Mucosa of descending colon (tissue), 3 donors: ENCODE data around the gene CCDC47. TPM values are rescaled to one million over a fixed set of nuclear protein-coding genes. Genes with fewer than 3 reads are reported as not detected.
"Not testable (repeated sequence)": the region's sequence is repeated elsewhere in the genome, so short reads cannot be mapped to it uniquely, and the experiment has no call there.

Experiments used
- ATAC-seq: fragments of 200-7000 bp; cut with Tn5 transposase; one replicate; pipeline ENCODE4 v1.9.1; 2020; ENCODE audit warnings: mild to moderate bottlenecking, moderate library complexity
- DNase-seq, 3 donors: peaks; one replicate each; pipeline ENCODE4 v3.0.0-alpha.2; 2020
- H3K36me3 ChIP-seq: fragments of 200-600 bp; one replicate; pipeline ENCODE4 v1.8.0; 2021; ENCODE audit warnings: low read depth, mild to moderate bottlenecking
- H3K4me1 ChIP-seq: fragments of 200-600 bp; one replicate; pipeline ENCODE4 v1.8.0; 2021; ENCODE audit warnings: low read depth, mild to moderate bottlenecking
- H3K4me3 ChIP-seq: fragments of 200-600 bp; one replicate; pipeline ENCODE4 v1.8.0; 2021; ENCODE audit warnings: mild to moderate bottlenecking
- H3K9me3 ChIP-seq: fragments of 200-600 bp; one replicate; pipeline ENCODE4 v1.8.0; 2021; ENCODE audit warnings: mild to moderate bottlenecking
- intact Hi-C, 2 donors: fragments of 100-400 bp; cut with DNase I in 1 of 2; cut with micrococcal nuclease in 1 of 2; formaldehyde crosslinking; loops; one replicate each; pipeline versions ENCODE4 v1.11.0 to v1.11.1; 2022; cut with DNase I, micrococcal nuclease
- total RNA-seq, 3 donors: library from RNA; stranded (reverse); fragmentation: NEBNext Ultra II Directional in 2 of 3; extraction: Animal tissue kit (Norgen Biotek cat#: 25700) in 2 of 3; gene quantifications; one replicate each; pipeline versions ENCODE4 v1.2.1 to v1.2.4, GENCODE V29; 2021 to 2023
- TF ChIP-seq, protein P1 (sequence below): fragments of 200-600 bp; IDR thresholded peaks from one replicate; pipeline ENCODE4 v1.8.0; 2022; ENCODE audit warnings: antibody characterized with exemption, mild to moderate bottlenecking
- donor health status: DM: no; HTN: no; CAD: no; lungs with moderate emphysema.
- donor health status: DM: no; HTN: no; CAD: no.
- donor health status: DM: no; HTN: yes; CAD: no.

CCDC47 gene
- total RNA-seq, 3 donors from 2014 or later, result 94.9 to 139 (median 128) TPM

- Histone ChIP-seq H3K4me3 (no peak overlapping the region), H3K9me3 (no peaks in the 10 kb centered on the region), H3K36me3 (peaks cover 29% of the 10 kb centered on the region), H3K4me1 (no peaks in the 10 kb centered on the region)
- ATAC-seq (no peak), DNase-seq (no peak)
- TF ChIP-seq, protein P1, sequence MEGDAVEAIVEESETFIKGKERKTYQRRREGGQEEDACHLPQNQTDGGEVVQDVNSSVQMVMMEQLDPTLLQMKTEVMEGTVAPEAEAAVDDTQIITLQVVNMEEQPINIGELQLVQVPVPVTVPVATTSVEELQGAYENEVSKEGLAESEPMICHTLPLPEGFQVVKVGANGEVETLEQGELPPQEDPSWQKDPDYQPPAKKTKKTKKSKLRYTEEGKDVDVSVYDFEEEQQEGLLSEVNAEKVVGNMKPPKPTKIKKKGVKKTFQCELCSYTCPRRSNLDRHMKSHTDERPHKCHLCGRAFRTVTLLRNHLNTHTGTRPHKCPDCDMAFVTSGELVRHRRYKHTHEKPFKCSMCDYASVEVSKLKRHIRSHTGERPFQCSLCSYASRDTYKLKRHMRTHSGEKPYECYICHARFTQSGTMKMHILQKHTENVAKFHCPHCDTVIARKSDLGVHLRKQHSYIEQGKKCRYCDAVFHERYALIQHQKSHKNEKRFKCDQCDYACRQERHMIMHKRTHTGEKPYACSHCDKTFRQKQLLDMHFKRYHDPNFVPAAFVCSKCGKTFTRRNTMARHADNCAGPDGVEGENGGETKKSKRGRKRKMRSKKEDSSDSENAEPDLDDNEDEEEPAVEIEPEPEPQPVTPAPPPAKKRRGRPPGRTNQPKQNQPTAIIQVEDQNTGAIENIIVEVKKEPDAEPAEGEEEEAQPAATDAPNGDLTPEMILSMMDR, result no peak
- intact Hi-C loops, result no loop called here
Measured at GRCh38 chr17:63809970-63810369, 36.6 kb upstream of the CCDC47 start.

- DNase-seq (no peak), ATAC-seq (no peak)
- intact Hi-C loops, result no loop called here
- H3K36me3 ChIP-seq, result peaks cover 7% of the 10 kb centered on the region
- no peaks in the 10 kb centered on the region for H3K4me1 ChIP-seq
- TF ChIP-seq, protein P1, result no peak
- H3K9me3 ChIP-seq, result no peaks in the 10 kb centered on the region
- H3K4me3 ChIP-seq, result no peak overlapping the region
Measured at GRCh38 chr17:63805591-63805990, 32.2 kb upstream of the CCDC47 start.

DNA sequence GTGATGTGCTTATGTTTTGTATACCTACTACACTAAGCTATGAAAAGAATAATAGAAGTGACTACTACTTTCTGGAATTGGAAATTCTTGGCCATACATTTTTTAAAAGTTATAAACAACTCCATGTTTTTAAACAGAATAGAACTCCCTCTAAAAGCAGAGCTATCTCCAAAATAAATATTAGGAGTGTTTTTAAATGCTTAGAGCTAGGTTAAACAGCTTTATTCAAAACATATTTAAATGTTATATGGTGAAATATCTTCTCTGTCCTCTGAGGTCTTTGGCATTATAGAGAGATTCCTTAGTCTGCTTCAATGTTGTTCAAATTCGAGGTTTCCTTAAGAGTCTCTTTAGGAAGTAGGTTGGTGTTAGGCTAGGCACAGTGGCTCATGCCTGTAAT, 30.9 kb upstream of the CCDC47 start:
- ATAC-seq, result no peak
- intact Hi-C loops, result no loop called here
- peaks cover 16% of the 10 kb centered on the region for H3K36me3 ChIP-seq
- H3K9me3 ChIP-seq, result no peaks in the 10 kb centered on the region
- TF ChIP-seq, protein P1, result no peak
- DNase-seq, result no peak
- H3K4me1 ChIP-seq, result no peaks in the 10 kb centered on the region
- H3K4me3 ChIP-seq, result no peak overlapping the region

DNA sequence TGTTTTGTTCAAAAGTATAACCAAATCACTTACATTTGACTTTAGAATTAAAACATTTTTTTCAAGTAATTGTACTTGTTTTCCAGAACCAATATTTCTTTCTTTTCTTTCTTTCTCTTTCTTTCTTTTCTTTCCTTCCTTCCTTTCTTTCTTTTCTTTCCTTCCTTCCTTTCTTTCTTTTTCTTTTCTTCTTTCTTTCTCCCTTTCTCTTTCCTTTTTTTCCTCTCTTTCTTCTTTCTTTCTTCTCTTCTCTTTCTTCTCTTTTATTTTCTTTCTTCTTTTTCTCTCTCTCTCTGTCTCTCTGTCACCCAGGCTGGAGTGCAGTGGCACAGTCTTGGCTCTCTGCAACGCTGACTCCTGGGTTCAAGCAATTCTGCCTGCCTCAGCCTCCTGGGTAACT, 27.4 kb upstream of the CCDC47 start:
- no peaks in the 10 kb centered on the region for H3K4me1 ChIP-seq
- TF ChIP-seq, protein P1, result no peak
- intact Hi-C loops, result no loop called here
- peaks cover 10% of the 10 kb centered on the region for H3K36me3 ChIP-seq
- H3K9me3 ChIP-seq, result no peaks in the 10 kb centered on the region
- DNase-seq, result no peak
- H3K4me3 ChIP-seq, result no peak overlapping the region
- ATAC-seq, result no peak

DNA sequence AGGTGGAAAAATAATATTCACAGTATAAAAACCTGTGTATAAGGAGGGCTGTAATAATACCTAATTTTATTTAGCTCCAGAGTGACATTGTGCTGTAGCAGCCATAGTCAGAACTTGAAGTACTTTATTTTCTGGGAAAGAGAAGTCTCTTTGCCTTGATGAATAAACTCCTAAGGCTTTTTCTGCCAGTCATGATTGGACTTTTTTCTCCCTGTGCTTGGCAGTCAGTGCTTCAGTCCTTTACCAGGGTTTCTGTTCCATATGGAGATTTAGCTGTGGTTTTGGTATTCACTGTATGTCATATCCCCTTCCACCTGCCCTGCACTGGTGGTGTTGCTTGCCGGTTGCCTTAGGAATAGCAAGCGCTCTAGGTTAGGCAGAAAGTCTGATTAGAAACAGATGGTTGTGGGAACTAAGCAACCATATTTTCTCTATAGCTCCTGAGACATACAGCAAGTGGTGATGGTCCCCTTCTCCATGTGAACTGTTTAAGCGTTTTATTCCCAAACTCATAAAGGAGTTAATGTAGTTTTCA, 25.2 kb upstream of the CCDC47 start:
- no peak for ATAC-seq
- Histone ChIP-seq H3K9me3 (no peaks in the 10 kb centered on the region), H3K36me3 (peaks cover 10% of the 10 kb centered on the region), H3K4me3 (no peak overlapping the region), H3K4me1 (no peaks in the 10 kb centered on the region)
- DNase-seq, result no peak
- intact Hi-C loops, result no loop called here
- TF ChIP-seq, protein P1, result no peak

DNA sequence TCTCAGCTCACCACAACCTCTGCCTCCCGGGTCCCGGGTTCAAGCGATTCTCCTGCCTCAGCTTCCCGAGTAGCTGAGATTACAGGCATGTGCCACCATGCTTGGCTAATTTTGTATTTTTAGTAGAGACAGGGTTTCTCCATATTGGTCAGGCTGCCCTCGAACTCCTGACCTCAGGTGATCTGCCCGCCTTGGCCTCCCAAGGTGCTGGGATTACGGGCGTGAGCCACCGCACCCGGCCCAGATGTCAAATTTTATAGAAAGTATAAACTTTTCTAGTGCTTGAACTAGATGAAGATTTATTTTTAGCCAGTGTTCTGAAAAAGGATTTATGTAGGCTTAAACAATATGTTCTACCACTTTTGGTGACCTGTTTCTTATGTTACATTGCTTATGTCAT, 23.0 kb upstream of the CCDC47 start:
- DNase-seq, H3K9me3 ChIP-seq, H3K4me3 ChIP-seq, ATAC-seq, H3K4me1 ChIP-seq, intact Hi-C loops: not testable (repeated sequence)
- H3K36me3 ChIP-seq, result peaks cover 10% of the 10 kb centered on the region
